ENCODE data around the gene ATRNL1. TPM values are rescaled to one million over a fixed set of nuclear protein-coding genes. Genes with fewer than 3 reads are reported as not detected.
A peak's percentile ranks its signal among the peaks of the same experiment; 100 is the strongest.
"Not testable (repeated sequence)": the region's sequence is repeated elsewhere in the genome, so short reads cannot be mapped to it uniquely, and the experiment has no call there.

The ATRNL1 gene
- total RNA-seq, 1 experiment from 2014 or later, result 35.1 TPM

DNA sequence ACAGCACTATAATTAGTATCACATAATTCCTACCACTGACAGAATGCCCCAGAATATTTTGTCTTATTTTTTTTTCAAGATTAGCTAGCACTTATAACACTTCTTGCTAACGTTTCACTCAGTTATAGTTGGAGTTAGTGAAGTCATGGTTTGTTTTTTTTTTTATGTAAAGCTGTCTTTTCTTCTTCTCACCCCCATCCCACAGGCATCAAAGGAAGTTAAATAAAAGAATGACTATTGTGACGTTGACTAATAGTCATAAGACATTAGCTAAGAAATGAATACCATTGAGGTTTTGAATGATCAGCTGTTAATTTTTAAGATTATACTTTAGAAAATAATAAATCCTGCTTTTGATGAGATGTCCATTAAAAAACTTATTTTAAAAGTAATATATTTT, 681.6 kb downstream of the ATRNL1 start:
- H3K4me3 ChIP-seq (ENCODE audit: insufficient read depth, low read depth, low read length), result no peak overlapping the region
- no peaks in the 10 kb centered on the region for H3K27me3 ChIP-seq (ENCODE audit: control insufficient read depth, insufficient read depth, low read length)
- DNase-seq, result no peak
- H3K36me3 ChIP-seq (replicated peaks; ENCODE audit: control insufficient read depth, insufficient read depth, low read length), result no peaks in the 10 kb centered on the region

DNA sequence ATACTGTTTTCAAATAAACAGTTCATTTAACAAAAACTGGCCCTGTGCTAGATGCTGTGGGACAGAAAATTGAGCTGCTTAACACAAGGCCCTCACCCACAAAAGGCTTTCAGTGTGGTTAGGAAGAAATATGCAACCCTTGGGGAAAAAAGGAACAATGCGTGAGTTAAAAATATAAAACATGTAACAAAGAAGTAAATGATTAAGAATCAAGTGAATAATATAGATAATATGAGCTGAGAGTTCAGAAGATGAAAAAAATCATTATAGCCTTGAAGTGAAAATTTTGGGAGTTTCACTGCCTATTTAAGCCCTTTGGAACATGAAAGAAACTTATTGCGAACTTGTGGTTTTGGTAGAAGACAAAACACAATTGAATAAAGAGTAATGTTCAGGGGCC, 684.5 kb downstream of the ATRNL1 start:
- Histone ChIP-seq H3K4me3 (ENCODE audit: insufficient read depth, low read depth, low read length) (no peak overlapping the region), H3K27me3 (ENCODE audit: control insufficient read depth, insufficient read depth, low read length) (no peaks in the 10 kb centered on the region), H3K36me3 (replicated peaks; ENCODE audit: control insufficient read depth, insufficient read depth, low read length) (no peaks in the 10 kb centered on the region)
- no peak for DNase-seq

DNA sequence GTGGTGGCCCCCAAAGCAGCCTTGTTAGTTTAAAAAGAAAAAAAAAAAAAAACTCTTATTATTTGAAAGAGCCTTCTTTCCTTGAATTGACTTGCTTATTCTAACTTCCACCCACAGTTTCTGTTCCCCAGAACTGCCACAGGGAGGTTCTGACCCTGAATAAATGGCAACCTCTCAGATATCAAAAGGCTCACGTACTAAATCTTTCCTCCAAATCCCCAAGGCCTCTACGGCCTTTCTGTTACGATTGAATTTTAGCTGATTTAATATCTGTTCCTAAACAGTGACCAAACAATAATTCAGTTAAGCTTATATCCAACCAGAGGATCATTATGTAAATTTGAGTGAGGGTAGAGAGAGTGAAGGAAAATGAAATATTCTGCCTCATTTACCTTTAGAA, 697.1 kb downstream of the ATRNL1 start:
- H3K27me3 ChIP-seq (ENCODE audit: control insufficient read depth, insufficient read depth, low read length), result no peaks in the 10 kb centered on the region
- H3K36me3 ChIP-seq (replicated peaks; ENCODE audit: control insufficient read depth, insufficient read depth, low read length), result no peaks in the 10 kb centered on the region
- no peak overlapping the region for H3K4me3 ChIP-seq (ENCODE audit: insufficient read depth, low read depth, low read length)
- peak; percentile 4 for DNase-seq

DNA sequence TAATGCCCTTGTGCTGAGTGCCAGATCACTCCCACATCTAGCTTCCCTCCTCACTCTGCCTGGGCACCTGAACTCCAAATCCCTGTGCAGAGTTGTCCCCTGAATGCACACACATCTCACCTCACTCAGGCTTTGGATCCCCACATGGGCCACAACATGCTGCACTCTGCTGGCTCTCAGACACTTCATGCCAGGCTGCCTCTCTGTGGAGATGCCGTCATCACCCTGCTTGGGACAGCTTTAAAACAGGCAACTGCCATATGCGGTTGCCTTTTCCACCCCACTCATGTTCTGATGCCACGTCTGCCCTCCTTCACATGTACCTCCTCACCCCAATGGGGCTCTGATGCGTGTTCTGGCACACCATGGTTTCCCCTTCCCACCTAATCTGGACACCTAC, 702.8 kb downstream of the ATRNL1 start:
- Histone ChIP-seq H3K4me3 (ENCODE audit: insufficient read depth, low read depth, low read length) (no peak overlapping the region), H3K36me3 (replicated peaks; ENCODE audit: control insufficient read depth, insufficient read depth, low read length) (no peaks in the 10 kb centered on the region), H3K27me3 (ENCODE audit: control insufficient read depth, insufficient read depth, low read length) (no peaks in the 10 kb centered on the region)
- DNase-seq, result no peak

DNA sequence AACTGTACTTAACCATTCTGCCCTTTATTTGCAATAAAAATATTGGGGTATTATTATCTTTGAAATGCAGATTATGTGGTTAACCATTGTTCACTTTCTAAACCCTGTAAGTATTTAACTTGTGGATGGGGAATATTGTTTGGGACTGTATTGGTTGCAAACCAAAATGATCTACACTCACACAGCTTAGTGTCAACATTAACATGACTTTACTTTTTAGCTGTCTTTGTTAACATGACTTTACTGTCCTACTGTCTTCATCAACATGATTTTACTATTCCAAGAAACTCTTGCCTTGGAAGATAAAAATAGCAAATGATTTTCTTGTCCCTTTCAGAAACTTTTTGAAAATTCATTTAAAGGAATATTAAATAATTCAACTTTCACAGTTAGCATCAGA, 708.3 kb downstream of the ATRNL1 start:
- DNase-seq, result no peak

DNA sequence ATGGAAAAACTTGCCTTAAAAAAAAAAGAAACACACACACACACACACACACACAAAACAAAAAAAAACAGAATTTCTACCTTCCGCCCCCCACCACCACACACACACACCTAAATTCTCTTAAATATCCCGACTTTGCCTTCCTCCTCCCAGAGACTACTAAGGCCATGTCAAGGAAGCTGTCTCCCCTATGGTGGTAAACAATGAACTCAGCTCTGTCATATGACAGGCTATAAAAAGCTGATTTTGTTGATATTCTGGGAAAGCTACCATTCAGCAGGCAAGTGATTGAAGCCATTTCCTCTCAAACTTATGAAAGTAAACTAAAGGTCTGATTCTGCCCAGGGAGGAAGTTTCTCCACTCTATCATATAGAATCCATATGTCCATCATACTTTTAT, 708.8 kb downstream of the ATRNL1 start:
- Histone ChIP-seq H3K27me3 (ENCODE audit: control insufficient read depth, insufficient read depth, low read length) (no peaks in the 10 kb centered on the region), H3K36me3 (replicated peaks; ENCODE audit: control insufficient read depth, insufficient read depth, low read length) (no peaks in the 10 kb centered on the region), H3K4me3 (ENCODE audit: insufficient read depth, low read depth, low read length) (no peak overlapping the region)
- no peak for DNase-seq

More for the DNA sequence above, 708.3 kb downstream of the ATRNL1 start:
- Histone ChIP-seq H3K4me3 (ENCODE audit: insufficient read depth, low read depth, low read length) (no peak overlapping the region), H3K27me3 (ENCODE audit: control insufficient read depth, insufficient read depth, low read length) (no peaks in the 10 kb centered on the region), H3K36me3 (replicated peaks; ENCODE audit: control insufficient read depth, insufficient read depth, low read length) (no peaks in the 10 kb centered on the region)

DNA sequence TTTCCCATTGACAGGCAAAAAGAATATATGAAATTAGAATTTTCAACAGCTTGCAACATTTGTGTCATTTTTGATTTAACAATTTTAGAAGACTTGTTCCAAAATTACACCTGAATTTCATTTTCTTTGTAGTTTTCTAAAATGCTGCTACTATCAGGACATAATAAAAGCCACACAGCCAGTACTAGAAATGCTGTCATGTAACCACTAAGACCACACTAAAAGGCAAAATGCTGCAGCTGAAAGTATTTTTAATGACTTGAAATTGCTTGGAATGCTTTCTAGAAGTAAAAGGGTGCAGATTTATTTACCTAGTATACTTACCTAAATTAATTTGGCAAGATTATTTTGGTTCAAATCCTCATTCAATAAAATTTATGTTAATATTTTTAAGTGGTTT, 709.7 kb downstream of the ATRNL1 start:
- no peak for DNase-seq
- Histone ChIP-seq H3K27me3 (ENCODE audit: control insufficient read depth, insufficient read depth, low read length) (no peaks in the 10 kb centered on the region), H3K4me3 (ENCODE audit: insufficient read depth, low read depth, low read length) (no peak overlapping the region), H3K36me3 (replicated peaks; ENCODE audit: control insufficient read depth, insufficient read depth, low read length) (no peaks in the 10 kb centered on the region)

- no peak for DNase-seq
- no peaks in the 10 kb centered on the region for H3K27me3 ChIP-seq (ENCODE audit: control insufficient read depth, insufficient read depth, low read length)
- no peak overlapping the region for H3K4me3 ChIP-seq (ENCODE audit: insufficient read depth, low read depth, low read length)
- no peaks in the 10 kb centered on the region for H3K36me3 ChIP-seq (replicated peaks; ENCODE audit: control insufficient read depth, insufficient read depth, low read length)
These were observed 721.4 kb downstream of the ATRNL1 start for GRCh38 chr10:115814542-115814941.

- Histone ChIP-seq H3K27me3 (ENCODE audit: control insufficient read depth, insufficient read depth, low read length) (no peaks in the 10 kb centered on the region), H3K4me3 (ENCODE audit: insufficient read depth, low read depth, low read length) (no peak overlapping the region), H3K36me3 (replicated peaks; ENCODE audit: control insufficient read depth, insufficient read depth, low read length) (no peaks in the 10 kb centered on the region)
- DNase-seq, result no peak
These were observed 724.8 kb downstream of the ATRNL1 start for GRCh38 chr10:115818012-115818411.

- Histone ChIP-seq H3K4me3 (ENCODE audit: insufficient read depth, low read depth, low read length) (no peak overlapping the region), H3K27me3 (ENCODE audit: control insufficient read depth, insufficient read depth, low read length) (no peaks in the 10 kb centered on the region), H3K36me3 (replicated peaks; ENCODE audit: control insufficient read depth, insufficient read depth, low read length) (no peaks in the 10 kb centered on the region)
- DNase-seq, result no peak
These were observed 733.2 kb downstream of the ATRNL1 start for GRCh38 chr10:115826396-115826795.

DNA sequence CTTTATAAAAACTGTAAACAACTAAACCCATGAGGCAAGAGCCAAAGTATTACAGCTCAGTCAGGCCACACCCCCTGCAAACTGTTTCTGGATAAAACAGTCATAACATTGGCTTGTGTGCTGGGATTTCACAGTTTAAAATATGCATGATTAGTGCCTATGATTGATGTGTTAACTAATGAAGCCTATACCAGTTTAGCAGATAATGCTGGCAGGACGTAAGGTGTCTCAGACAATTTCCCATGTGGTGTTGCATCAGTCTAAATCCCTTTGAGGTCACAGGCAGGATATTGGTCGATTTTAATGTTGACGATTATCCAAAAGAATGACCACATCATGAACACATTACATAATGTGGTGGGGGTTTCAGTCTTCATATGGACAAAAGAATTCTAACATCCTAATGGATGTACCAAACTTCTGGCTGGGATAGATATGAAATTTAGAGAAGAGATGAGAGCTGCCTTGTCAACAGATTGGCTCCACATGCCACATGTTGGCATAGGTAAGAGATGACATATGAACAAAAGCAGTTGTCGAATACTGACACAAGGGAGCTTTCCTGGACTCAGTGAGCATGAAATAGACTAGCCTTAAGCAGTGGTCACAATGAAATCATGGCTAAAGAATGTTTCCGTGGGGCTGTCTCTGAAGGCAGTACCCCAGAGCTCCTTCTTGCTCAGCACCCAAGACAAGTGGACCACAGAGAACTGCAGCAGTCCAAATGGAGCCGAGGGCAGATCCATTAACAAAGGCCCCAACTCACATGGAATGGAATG, 734.3 kb downstream of the ATRNL1 start:
- Histone ChIP-seq H3K4me3 (ENCODE audit: insufficient read depth, low read depth, low read length) (no peak overlapping the region), H3K36me3 (replicated peaks; ENCODE audit: control insufficient read depth, insufficient read depth, low read length) (no peaks in the 10 kb centered on the region), H3K27me3 (ENCODE audit: control insufficient read depth, insufficient read depth, low read length) (no peaks in the 10 kb centered on the region)
- no peak for DNase-seq

DNA sequence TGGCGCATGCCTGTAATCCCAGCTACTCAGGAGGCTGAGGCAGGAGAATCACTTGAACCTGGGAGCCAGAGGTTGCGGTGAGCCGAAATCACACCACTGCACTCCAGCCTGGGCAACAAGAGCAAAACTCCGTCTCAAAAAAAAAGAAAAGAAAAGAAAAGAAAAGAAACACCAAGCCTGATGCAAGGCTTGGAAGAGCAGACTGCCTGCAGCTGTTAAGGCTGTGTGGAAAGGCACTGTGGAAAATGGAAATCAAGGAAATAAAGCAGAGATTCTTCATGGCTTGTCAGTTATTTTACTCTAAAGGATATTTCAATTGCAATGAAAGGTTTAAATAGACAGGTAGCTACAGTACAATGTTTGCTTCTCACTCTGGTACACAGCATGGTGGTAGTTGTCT, 735.0 kb downstream of the ATRNL1 start:
- not testable (repeated sequence) for H3K27me3 ChIP-seq (ENCODE audit: control insufficient read depth, insufficient read depth, low read length); H3K4me3 ChIP-seq (ENCODE audit: insufficient read depth, low read depth, low read length); DNase-seq; H3K36me3 ChIP-seq (replicated peaks; ENCODE audit: control insufficient read depth, insufficient read depth, low read length)

GRCh38 chr10:115829521-115830205, 736.5 kb downstream of the ATRNL1 start:
- H3K36me3 ChIP-seq (replicated peaks; ENCODE audit: control insufficient read depth, insufficient read depth, low read length), result no peaks in the 10 kb centered on the region
- no peak overlapping the region for H3K4me3 ChIP-seq (ENCODE audit: insufficient read depth, low read depth, low read length)
- DNase-seq, result no peak
- no peaks in the 10 kb centered on the region for H3K27me3 ChIP-seq (ENCODE audit: control insufficient read depth, insufficient read depth, low read length)

- no peak for DNase-seq
- H3K36me3 ChIP-seq (replicated peaks; ENCODE audit: control insufficient read depth, insufficient read depth, low read length), result no peaks in the 10 kb centered on the region
- H3K27me3 ChIP-seq (ENCODE audit: control insufficient read depth, insufficient read depth, low read length), result no peaks in the 10 kb centered on the region
- H3K4me3 ChIP-seq (ENCODE audit: insufficient read depth, low read depth, low read length), result no peak overlapping the region
These were observed 737.3 kb downstream of the ATRNL1 start for GRCh38 chr10:115830265-115830970.

GRCh38 chr10:115831016-115831415, 737.9 kb downstream of the ATRNL1 start:
- no peak for DNase-seq
- Histone ChIP-seq H3K27me3 (ENCODE audit: control insufficient read depth, insufficient read depth, low read length) (no peaks in the 10 kb centered on the region), H3K36me3 (replicated peaks; ENCODE audit: control insufficient read depth, insufficient read depth, low read length) (no peaks in the 10 kb centered on the region), H3K4me3 (ENCODE audit: insufficient read depth, low read depth, low read length) (no peak overlapping the region)

Measured in H7 (cell line).